Progenitor cell of endocrine pancreas (in vitro differentiated cells): Measurements from ENCODE around the gene GRM4. TPM values are rescaled to one million over a fixed set of nuclear protein-coding genes. Genes with fewer than 3 reads are reported as not detected.

Experiments
- DNase-seq: peaks from one replicate; pipeline ENCODE4 v3.0.0; 2021; ENCODE audit warnings: low spot score; ENCODE audit not compliant: unreplicated experiment
- H3K27ac Mint-ChIP-seq: 2 replicates; pipeline ENCODE4 v1.8.0; 2021; ENCODE audit warnings: mild to moderate bottlenecking, moderate library complexity, mixed read lengths
- H3K27me3 Mint-ChIP-seq: 2 replicates; pipeline ENCODE4 v1.8.0; 2021; ENCODE audit warnings: mixed read lengths
- H3K36me3 Mint-ChIP-seq: 2 replicates; pipeline ENCODE4 v1.8.0; 2022; ENCODE audit warnings: mixed read lengths; ENCODE audit not compliant: insufficient read depth
- H3K4me1 Mint-ChIP-seq: 2 replicates; pipeline ENCODE4 v1.8.0; 2021; ENCODE audit warnings: low read depth, mixed read lengths
- H3K4me3 Mint-ChIP-seq: 2 replicates; pipeline ENCODE4 v1.8.0; 2021; ENCODE audit warnings: low read depth, mild to moderate bottlenecking, moderate library complexity, mixed read lengths
- H3K9me3 Mint-ChIP-seq: 2 replicates; pipeline ENCODE4 v1.8.0; 2021; ENCODE audit warnings: low read depth, mixed read lengths
- total RNA-seq: library from RNA; stranded (reverse); gene quantifications from 2 replicates; pipeline ENCODE4 v1.2.1, GENCODE V29; 2021
- TF ChIP-seq, protein P1 (sequence below): fragments of 200-600 bp; sonication (generic); IDR thresholded peaks from one replicate; pipeline ENCODE4 v1.5.0; 2021; ENCODE audit warnings: antibody characterized with exemption, mild to moderate bottlenecking; ENCODE audit not compliant: unreplicated experiment

Gene GRM4
- total RNA-seq, 1 donor from 2014 or later = 0.38 TPM

DNA sequence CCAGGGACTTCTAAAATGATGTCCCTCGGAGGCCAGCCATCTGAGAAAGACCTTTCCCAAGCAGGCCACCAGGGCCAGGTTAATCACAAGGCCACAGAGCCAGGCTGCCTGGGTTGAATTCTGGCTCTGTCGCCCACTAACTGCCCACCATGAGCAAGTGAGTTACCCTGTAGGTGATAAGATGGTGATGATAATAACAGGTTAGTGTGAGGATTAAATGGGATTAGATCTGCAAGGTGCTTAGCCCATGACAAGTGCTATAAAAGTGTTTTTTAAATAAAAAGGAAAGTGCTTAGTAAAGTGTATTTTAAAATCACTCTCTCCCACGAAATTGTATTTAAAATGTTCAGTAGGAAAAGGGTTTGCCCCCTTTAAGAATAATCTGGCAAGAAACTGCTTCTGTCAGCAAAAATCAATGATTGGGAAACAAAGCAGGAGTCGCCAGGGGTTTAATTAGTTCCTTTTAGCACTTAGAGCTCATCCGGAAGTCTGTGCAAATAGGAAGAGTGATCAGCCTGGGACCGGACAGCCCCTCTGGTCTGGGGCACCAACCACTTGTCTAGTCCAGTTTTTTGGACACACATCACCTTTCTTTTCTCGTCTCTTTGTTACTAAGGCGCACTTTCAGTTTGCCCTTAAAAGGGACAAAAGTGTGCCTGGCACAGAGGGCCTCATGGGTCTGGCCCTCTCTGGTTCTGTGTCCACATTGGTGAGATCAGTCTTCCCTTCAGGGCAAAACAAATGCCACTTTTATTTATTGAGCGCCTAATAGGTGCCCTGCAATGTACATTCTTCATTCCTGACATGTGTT, 150.4 kb downstream of the GRM4 start:
- DNase-seq = no peak
- Mint-ChIP-seq H3K4me1 (peaks cover 23% of the 10 kb centered on the region), H3K4me3 (no peak overlapping the region), H3K9me3 (peaks cover 9% of the 10 kb centered on the region), H3K36me3 (no peaks in the 10 kb centered on the region), H3K27me3 (peaks cover 61% of the 10 kb centered on the region), H3K27ac (no peak overlapping the region)
- TF ChIP-seq, protein P1, sequence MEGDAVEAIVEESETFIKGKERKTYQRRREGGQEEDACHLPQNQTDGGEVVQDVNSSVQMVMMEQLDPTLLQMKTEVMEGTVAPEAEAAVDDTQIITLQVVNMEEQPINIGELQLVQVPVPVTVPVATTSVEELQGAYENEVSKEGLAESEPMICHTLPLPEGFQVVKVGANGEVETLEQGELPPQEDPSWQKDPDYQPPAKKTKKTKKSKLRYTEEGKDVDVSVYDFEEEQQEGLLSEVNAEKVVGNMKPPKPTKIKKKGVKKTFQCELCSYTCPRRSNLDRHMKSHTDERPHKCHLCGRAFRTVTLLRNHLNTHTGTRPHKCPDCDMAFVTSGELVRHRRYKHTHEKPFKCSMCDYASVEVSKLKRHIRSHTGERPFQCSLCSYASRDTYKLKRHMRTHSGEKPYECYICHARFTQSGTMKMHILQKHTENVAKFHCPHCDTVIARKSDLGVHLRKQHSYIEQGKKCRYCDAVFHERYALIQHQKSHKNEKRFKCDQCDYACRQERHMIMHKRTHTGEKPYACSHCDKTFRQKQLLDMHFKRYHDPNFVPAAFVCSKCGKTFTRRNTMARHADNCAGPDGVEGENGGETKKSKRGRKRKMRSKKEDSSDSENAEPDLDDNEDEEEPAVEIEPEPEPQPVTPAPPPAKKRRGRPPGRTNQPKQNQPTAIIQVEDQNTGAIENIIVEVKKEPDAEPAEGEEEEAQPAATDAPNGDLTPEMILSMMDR = no peak

DNA sequence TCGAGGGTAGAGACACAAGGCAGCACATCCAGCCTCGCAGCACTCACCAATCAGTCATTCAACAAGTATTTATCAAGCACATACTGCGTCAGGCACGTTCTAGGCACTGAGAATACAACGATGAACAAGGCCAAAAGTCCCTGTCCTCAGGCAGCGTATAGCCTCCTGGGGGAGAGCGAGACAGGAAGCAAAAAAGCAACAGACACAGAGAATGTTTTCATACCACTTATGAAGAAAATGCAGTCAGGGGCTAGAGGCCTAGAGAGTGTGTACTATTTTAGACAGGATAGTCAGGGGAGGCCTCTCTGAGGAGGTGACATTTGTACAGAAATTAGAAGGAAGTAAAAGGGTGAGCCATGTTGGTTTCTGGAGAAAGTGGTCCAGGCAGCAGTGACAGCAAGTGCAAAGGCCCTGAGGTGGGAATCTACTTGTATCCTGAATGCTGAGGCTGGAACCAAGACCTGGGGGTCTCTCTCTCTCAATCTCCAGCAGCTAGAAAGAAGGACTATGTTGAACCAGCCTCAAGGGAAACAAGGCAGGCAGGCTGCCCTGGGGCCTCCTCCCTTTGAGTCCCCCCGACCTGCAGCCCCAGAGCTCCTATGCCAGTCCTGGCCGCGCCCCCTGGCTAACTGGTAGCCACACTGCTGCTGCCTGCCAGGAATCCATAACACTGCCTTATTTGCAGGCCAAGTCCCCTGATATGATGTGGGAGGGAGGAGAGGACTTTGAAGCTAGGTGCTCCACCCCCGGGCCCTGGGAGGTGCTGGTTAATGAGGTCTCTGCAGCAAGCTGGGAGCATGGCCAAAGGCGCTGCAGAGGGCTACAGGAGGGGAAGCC, 151.2 kb downstream of the GRM4 start:
- no peak for DNase-seq
- H3K36me3 Mint-ChIP-seq = no peaks in the 10 kb centered on the region
- peaks cover 59% of the 10 kb centered on the region for H3K27me3 Mint-ChIP-seq
- no peak overlapping the region for H3K27ac Mint-ChIP-seq
- peaks cover 9% of the 10 kb centered on the region for H3K9me3 Mint-ChIP-seq
- peaks cover 28% of the 10 kb centered on the region for H3K4me1 Mint-ChIP-seq
- TF ChIP-seq, protein P1 = no peak
- no peak overlapping the region for H3K4me3 Mint-ChIP-seq

DNA sequence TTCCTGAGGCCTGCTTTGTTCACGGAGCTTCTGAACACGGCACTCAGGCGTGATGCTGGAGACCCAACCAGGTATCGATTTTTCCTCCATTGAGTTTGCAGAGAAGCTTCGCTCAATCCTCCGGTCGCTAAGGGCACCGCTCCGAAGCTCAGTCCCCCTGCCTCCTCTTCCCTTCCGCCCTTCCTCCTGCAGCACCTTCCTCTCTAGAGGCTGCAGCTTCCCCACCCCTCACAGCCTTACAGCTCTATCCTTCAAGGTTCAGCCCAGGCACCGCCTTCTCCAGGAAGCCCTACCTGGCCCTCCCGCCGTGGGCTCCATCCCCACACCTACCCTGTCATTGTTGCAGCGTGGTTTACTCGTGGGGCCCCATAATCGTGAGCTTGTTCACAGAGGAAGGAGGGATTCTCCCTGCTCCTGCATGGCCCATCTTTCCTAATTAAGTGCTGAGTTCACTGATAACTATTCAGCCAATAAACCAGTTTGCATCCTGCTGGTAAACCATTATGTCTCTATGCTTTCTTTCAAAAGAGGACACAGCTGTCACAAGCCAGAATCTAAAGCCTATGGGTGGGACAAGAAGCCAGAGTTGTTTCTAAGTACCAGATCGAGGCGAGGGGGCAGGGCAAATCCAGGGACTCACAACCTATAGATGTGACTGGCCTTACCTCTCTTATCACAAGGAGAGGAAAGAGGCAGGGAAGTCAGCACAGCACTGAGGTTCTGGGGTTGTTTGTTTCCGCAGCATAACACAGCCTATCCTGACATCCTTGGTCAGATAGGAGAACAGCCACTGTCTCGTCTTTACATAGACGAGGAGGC, 152.0 kb downstream of the GRM4 start:
- DNase-seq = no peak
- H3K4me1 Mint-ChIP-seq = peaks cover 32% of the 10 kb centered on the region
- TF ChIP-seq, protein P1 = no peak
- H3K9me3 Mint-ChIP-seq = peaks cover 9% of the 10 kb centered on the region
- no peak overlapping the region for H3K27ac Mint-ChIP-seq
- H3K4me3 Mint-ChIP-seq = no peak overlapping the region
- H3K27me3 Mint-ChIP-seq = peaks cover 60% of the 10 kb centered on the region
- no peaks in the 10 kb centered on the region for H3K36me3 Mint-ChIP-seq

DNA sequence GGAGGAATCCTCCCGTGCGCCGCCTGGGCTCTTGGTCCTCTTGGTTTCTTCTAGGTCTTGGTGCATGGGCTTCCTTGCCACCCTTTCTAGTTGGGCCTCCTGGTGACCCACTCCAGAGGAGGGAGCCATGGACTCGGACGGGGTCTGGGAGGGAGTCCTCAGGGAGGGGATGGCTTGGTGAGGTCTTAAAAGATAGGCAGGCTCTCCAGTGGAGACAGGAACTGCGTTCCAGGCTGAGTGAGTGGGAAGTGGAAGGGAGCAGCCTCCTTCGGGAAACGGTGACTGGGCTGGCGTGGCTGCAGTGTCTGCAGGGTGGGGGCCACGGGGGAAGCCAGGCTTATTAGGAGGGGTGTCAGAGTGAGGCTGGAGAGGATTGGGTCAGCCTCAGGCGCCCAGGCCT, 152.8 kb downstream of the GRM4 start:
- no peak for DNase-seq
- TF ChIP-seq, protein P1 = no peak
- peaks cover 56% of the 10 kb centered on the region for H3K27me3 Mint-ChIP-seq
- peaks cover 40% of the 10 kb centered on the region for H3K4me1 Mint-ChIP-seq
- H3K27ac Mint-ChIP-seq = no peak overlapping the region
- H3K9me3 Mint-ChIP-seq = peaks cover 9% of the 10 kb centered on the region
- no peak overlapping the region for H3K4me3 Mint-ChIP-seq
- H3K36me3 Mint-ChIP-seq = no peaks in the 10 kb centered on the region

DNA sequence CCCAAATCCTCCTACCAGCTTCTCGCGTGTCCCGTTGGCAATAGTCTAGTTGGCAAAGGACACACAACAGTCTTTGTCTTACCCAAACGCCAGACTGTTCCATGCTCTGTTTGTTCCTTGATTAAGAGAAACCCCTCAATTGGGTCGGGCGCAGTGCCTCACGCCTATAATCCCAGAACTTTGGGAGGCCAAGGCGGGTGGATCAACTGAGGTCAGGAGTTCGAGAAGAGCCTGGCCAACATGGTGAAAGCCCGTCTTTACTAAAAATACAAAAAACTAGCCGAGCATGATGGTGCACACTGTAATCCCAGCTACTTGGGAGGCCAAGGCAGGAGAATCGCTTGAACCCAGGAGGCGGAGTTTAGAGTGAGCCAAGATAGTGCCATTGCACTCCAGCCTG, 153.7 kb downstream of the GRM4 start:
- no peak for DNase-seq
- Mint-ChIP-seq H3K36me3 (no peaks in the 10 kb centered on the region), H3K27me3 (peaks cover 56% of the 10 kb centered on the region), H3K9me3 (peaks cover 6% of the 10 kb centered on the region), H3K4me1 (peaks cover 48% of the 10 kb centered on the region), H3K4me3 (no peak overlapping the region), H3K27ac (no peak overlapping the region)
- TF ChIP-seq, protein P1 = no peak
